Hepatocyte (in vitro differentiated cells): Measurements from ENCODE around the gene TWSG1.

Experiments
- CTCF ChIP-seq: fragments of 200-600 bp; sonication (generic); IDR thresholded peaks from 2 replicates; pipeline ENCODE4 v1.5.1; 2016; ENCODE audit warnings: antibody characterized with exemption, mild to moderate bottlenecking; ENCODE audit not compliant: poor library complexity
- EZH2 ChIP-seq: fragments of 200-600 bp; sonication (generic); IDR thresholded peaks from 2 replicates; pipeline ENCODE4 v1.6.1; 2016; ENCODE audit warnings: antibody characterized with exemption, mild to moderate bottlenecking, borderline replicate concordance
- EZH2phosphoT487 ChIP-seq: fragments of 200-600 bp; sonication (generic); IDR thresholded peaks from one replicate; pipeline ENCODE4 v1.6.1; 2018; ENCODE audit warnings: antibody characterized with exemption, mild to moderate bottlenecking, low read depth, moderate library complexity; ENCODE audit not compliant: unreplicated experiment, severe bottlenecking

GRCh38 chr18:9405977-9406376, 71.4 kb downstream of the TWSG1 start:
- TF ChIP-seq EZH2: no peak
- TF ChIP-seq CTCF: no peak
- no peak for TF ChIP-seq EZH2phosphoT487
